PC-3 (cell line): ENCODE data around the gene TXN. TPM values are rescaled to one million over a fixed set of nuclear protein-coding genes. Genes with fewer than 3 reads are reported as not detected.
"Not testable (repeated sequence)": the region's sequence is repeated elsewhere in the genome, so short reads cannot be mapped to it uniquely, and the experiment has no call there.

Experiments used
- ATAC-seq: fragments of 200-7000 bp; cut with Tn5 transposase; 2 replicates; pipeline ENCODE4 v1.9.1; 2020; ENCODE audit warnings: mild to moderate bottlenecking, moderate library complexity
- BruUV-seq: library from RNA; stranded (reverse); fragments of 400-500 nt; replicated peaks from 2 replicates; lab custom pipeline; 2021; lab: Mats Ljungman, UMichigan
- CTCF ChIA-PET: fragments of 300-600 bp; sonication (Branson Sonifier 250); formaldehyde crosslinking; loops from one replicate; lab custom pipeline; 2022; ENCODE audit warnings: antibody characterized with exemption; lab: Charles Lee
- POLR2A ChIA-PET: fragments of 300-600 bp; sonication (Branson Sonifier 250); formaldehyde crosslinking; loops from one replicate; lab custom pipeline; 2022; ENCODE audit warnings: antibody characterized with exemption; ENCODE audit not compliant: unreplicated experiment; lab: Charles Lee
- DNase-seq: peaks from one replicate; pipeline ENCODE4 v3.0.0-alpha.2; 2015
- H2AFZ ChIP-seq: fragments of 300-600 bp; sonication (generic); 2 replicates; pipeline ENCODE4 v1.6.0; 2016; ENCODE audit warnings: antibody characterized with exemption, low read length
- H3F3A ChIP-seq: fragments of 300-600 bp; sonication (generic); one replicate; pipeline ENCODE4 v1.6.0; 2017; ENCODE audit warnings: antibody characterized with exemption, low read length, control low read depth, mild to moderate bottlenecking; ENCODE audit not compliant: unreplicated experiment
- H3K27ac ChIP-seq: fragments of 300-600 bp; sonication (generic); 2 replicates; pipeline ENCODE4 v1.5.1; 2016; ENCODE audit warnings: mild to moderate bottlenecking, low read length
- H3K27me3 ChIP-seq: fragments of 300-600 bp; sonication (generic); 2 replicates; pipeline ENCODE4 v1.6.1; 2016; ENCODE audit warnings: low read length, mixed read lengths
- H3K36me3 ChIP-seq: fragments of 300-600 bp; sonication (generic); 2 replicates; pipeline ENCODE4 v1.6.1; 2016; ENCODE audit warnings: low read depth, mixed run types, low read length, mixed read lengths
- H3K4me1 ChIP-seq: fragments of 300-600 bp; sonication (generic); 2 replicates; pipeline ENCODE4 v1.5.1; 2016; ENCODE audit warnings: low read length; ENCODE audit not compliant: insufficient read depth
- H3K4me2 ChIP-seq: fragments of 300-600 bp; sonication (generic); 2 replicates; pipeline ENCODE4 v1.6.0; 2016; ENCODE audit warnings: low read length
- H3K4me3 ChIP-seq: fragments of 300-600 bp; sonication (generic); 2 replicates; pipeline ENCODE4 v1.5.1; 2016; ENCODE audit warnings: mild to moderate bottlenecking, low read length, mixed read lengths
- H3K79me2 ChIP-seq: fragments of 300-600 bp; sonication (generic); 2 replicates; pipeline ENCODE4 v1.6.1; 2017; ENCODE audit warnings: low read length, mixed read lengths
- H3K9ac ChIP-seq: fragments of 300-600 bp; sonication (generic); 2 replicates; pipeline ENCODE4 v1.6.0; 2016; ENCODE audit warnings: mild to moderate bottlenecking, low read length
- H3K9me2 ChIP-seq: fragments of 300-600 bp; sonication (generic); replicated peaks from 2 replicates; pipeline ENCODE4 v1.6.1; 2016; ENCODE audit warnings: mixed run types, low read length, mixed read lengths
- H3K9me3 ChIP-seq: fragments of 300-600 bp; sonication (generic); 2 replicates; pipeline ENCODE4 v1.6.1; 2016; ENCODE audit warnings: low read length, mixed read lengths
- H4K20me1 ChIP-seq: fragments of 300-600 bp; sonication (generic); 2 replicates; pipeline ENCODE4 v1.6.1; 2016; ENCODE audit warnings: low read length, mixed read lengths
- CTCF ChIP-seq: fragments of 300-600 bp; sonication (generic); conservative IDR thresholded peaks from 2 replicates; pipeline ENCODE4 v1.5.1; 2017; ENCODE audit warnings: antibody characterized with exemption, low read depth, mild to moderate bottlenecking, low read length
- EZH2 ChIP-seq: fragments of 300-600 bp; sonication (generic); IDR thresholded peaks from one replicate; pipeline ENCODE4 v1.6.1; 2017; ENCODE audit warnings: antibody characterized with exemption, mild to moderate bottlenecking, low read length; ENCODE audit not compliant: unreplicated experiment
- EZH2phosphoT487 ChIP-seq: fragments of 300-600 bp; sonication (generic); IDR thresholded peaks from 2 replicates; pipeline ENCODE4 v1.6.1; 2018; ENCODE audit warnings: mild to moderate bottlenecking, antibody characterized with exemption, low read length, borderline replicate concordance
- intact Hi-C: fragments of 100-400 bp; cut with micrococcal nuclease; formaldehyde crosslinking; loops from 2 replicates; pipeline ENCODE4 v1.9.0; 2023
- total RNA-seq: library from RNA; depleted of rRNA; stranded (reverse); fragments of >200 nt; gene quantifications from 2 replicates; pipeline ENCODE4 v1.2.3, GENCODE V29; 2014; rRNA removed

TXN gene
- total RNA-seq, 1 experiment from 2014 or later, result 216 TPM

GRCh38 chr9:110197330-110198187 lies 58.7 kb downstream of the TXN start:
- H3K9ac ChIP-seq, result no peak overlapping the region
- no peaks in the 10 kb centered on the region for H3K36me3 ChIP-seq
- DNase-seq (no peak), ATAC-seq (no peak)
- intact Hi-C loops, result no loop called here
- ChIA-PET CTCF (interaction anchor here (1.5 kb wide), 1 partner anchor 14 kb away, joined by 5 read pairs; no protein-coding TSS in a partner anchor), POLR2A (no interaction called here)
- no peaks in the 10 kb centered on the region for H3K9me2 ChIP-seq
- H2AFZ ChIP-seq, result no peak overlapping the region
- H3K27me3 ChIP-seq, result no peaks in the 10 kb centered on the region
- no TSS peak for BruUV-seq
- H3K4me3 ChIP-seq, result no peak overlapping the region
- TF ChIP-seq EZH2phosphoT487 (no peak), CTCF (peak; percentile 22; the same call in 1 of the 2 replicates), EZH2 (no peak)
- no peak overlapping the region for H3K4me2 ChIP-seq
- H3K79me2 ChIP-seq, result no peaks in the 10 kb centered on the region
- H3K4me1 ChIP-seq, result peaks cover 4% of the 10 kb centered on the region
- no peaks in the 10 kb centered on the region for H3K9me3 ChIP-seq
- no peak overlapping the region for H3K27ac ChIP-seq
- no peaks in the 10 kb centered on the region for H4K20me1 ChIP-seq
- no peaks in the 10 kb centered on the region for H3F3A ChIP-seq

- H2AFZ ChIP-seq, ATAC-seq, BruUV-seq, H3K79me2 ChIP-seq, H3K27me3 ChIP-seq, H3K27ac ChIP-seq, H3K9ac ChIP-seq, H3K9me2 ChIP-seq, H3K4me3 ChIP-seq, DNase-seq, H3K36me3 ChIP-seq, H3K4me2 ChIP-seq, intact Hi-C loops, POLR2A ChIA-PET, H3K4me1 ChIP-seq, CTCF ChIA-PET, H3K9me3 ChIP-seq, H3F3A ChIP-seq, H4K20me1 ChIP-seq: not testable (repeated sequence)
Measured at GRCh38 chr9:110196084-110196499, 60.2 kb downstream of the TXN start.

Other genes with a start within 250 kb of the TXN start
- gene C9orf152, start 48.3 kb downstream of the TXN start, total RNA-seq, result 0.95 and 1.4 TPM in 2 replicates
- gene TXNDC8, start 81.4 kb upstream of the TXN start, total RNA-seq, result not detected in 2 replicates